HepG2 (cell line): ENCODE measurements around the gene TM9SF3. TPM values are rescaled to one million over a fixed set of nuclear protein-coding genes. Genes with fewer than 3 reads are reported as not detected.

Experiments used
- DNMT1 ChIP-seq: sonication (generic); formaldehyde crosslinking; IDR thresholded peaks from 2 replicates; pipeline ENCODE4 v1.5.1; 2020; ENCODE audit warnings: mild to moderate bottlenecking, missing genetic modification reagents
- MLLT10 ChIP-seq: sonication (generic); formaldehyde crosslinking; IDR thresholded peaks from 2 replicates; pipeline ENCODE4 v1.4.0; 2020; ENCODE audit warnings: missing genetic modification reagents
- SMAD1 ChIP-seq: sonication (generic); formaldehyde crosslinking; IDR thresholded peaks from 2 replicates; pipeline ENCODE4 v1.4.0; 2020; ENCODE audit warnings: missing genetic modification reagents, low read depth, mild to moderate bottlenecking, borderline replicate concordance
- SP4 ChIP-seq: sonication (generic); formaldehyde crosslinking; IDR thresholded peaks from 2 replicates; pipeline ENCODE4 v1.8.1; 2023; ENCODE audit warnings: mild to moderate bottlenecking, missing genetic modification reagents
- YEATS2 ChIP-seq: sonication (generic); formaldehyde crosslinking; IDR thresholded peaks from 2 replicates; pipeline ENCODE4 v1.4.0; 2020; ENCODE audit warnings: missing genetic modification reagents, borderline replicate concordance
- ZNF234 ChIP-seq: sonication (generic); formaldehyde crosslinking; conservative IDR thresholded peaks from 2 replicates; pipeline ENCODE4 v1.5.1; 2020; ENCODE audit warnings: mild to moderate bottlenecking, missing genetic modification reagents
- ZNF335 ChIP-seq: sonication (generic); formaldehyde crosslinking; IDR thresholded peaks from 2 replicates; pipeline ENCODE4 v1.4.0; 2020; ENCODE audit warnings: missing genetic modification reagents
- ZNF879 ChIP-seq: sonication (generic); formaldehyde crosslinking; IDR thresholded peaks from 2 replicates; pipeline ENCODE4 v1.8.1; 2023; ENCODE audit warnings: missing genetic modification reagents
- polyA plus RNA-seq, 8 experiments: library from polyadenylated mRNA; depleted of rRNA in 3 of 8; stranded (reverse) in 7 of 8; unstranded in 1 of 8; fragments of >200 nt; fragmentation: Illumina TruSeq in 4 of 8; extraction: Trizol in 4 of 8; gene quantifications; 2 replicates each; pipeline versions ENCODE4 v1.2.1 to v1.2.3, GENCODE V29; 2011 to 2016; ENCODE audit warnings: low read depth in 4 of 8, missing spikeins in 1 of 8, mixed read lengths in 1 of 8; ENCODE audit not compliant: insufficient read depth in 1 of 8
- total RNA-seq, 5 experiments: library from RNA; depleted of rRNA; stranded (reverse); fragments of >200 nt; fragmentation: Illumina TruSeq; extraction: Trizol; gene quantifications; 2 replicates each; pipeline ENCODE4 v1.2.3, GENCODE V29; 2016; ENCODE audit warnings: low read depth in 1 of 5
- TF ChIP-seq, protein P1 (sequence below): IDR thresholded peaks from 2 replicates; pipeline ENCODE4 v1.6.1; 2016; ENCODE audit warnings: low read depth, missing genetic modification reagents, missing compliant biosample characterization
- TF ChIP-seq, protein P2 (sequence below): IDR thresholded peaks from 2 replicates; pipeline ENCODE4 v1.6.1; 2016; ENCODE audit warnings: mild to moderate bottlenecking, missing biosample characterization, missing genetic modification reagents
- TF ChIP-seq, protein P3 (sequence below): IDR thresholded peaks from 2 replicates; pipeline ENCODE4 v1.6.1; 2016; ENCODE audit warnings: missing compliant biosample characterization, missing genetic modification reagents, borderline replicate concordance
- TF ChIP-seq, protein P4 (sequence below): sonication (generic); formaldehyde crosslinking; IDR thresholded peaks from 2 replicates; pipeline ENCODE4 v1.4.0; 2020; ENCODE audit warnings: missing genetic modification reagents
- TF ChIP-seq, protein P5 (sequence below): sonication (generic); formaldehyde crosslinking; IDR thresholded peaks from 2 replicates; pipeline ENCODE4 v1.4.0; 2020; ENCODE audit warnings: missing genetic modification reagents
- TF ChIP-seq, protein P6 (sequence below): sonication (generic); formaldehyde crosslinking; IDR thresholded peaks from 2 replicates; pipeline ENCODE4 v1.5.1; 2020; ENCODE audit warnings: missing genetic modification reagents, mild to moderate bottlenecking, borderline replicate concordance

The TM9SF3 gene
- total and polyA plus RNA-seq, 2 of the 13 experiments (the other 11 are each of a cell fraction or from before 2014, with no cell fraction given), result 43.8 to 120 TPM

DNA sequence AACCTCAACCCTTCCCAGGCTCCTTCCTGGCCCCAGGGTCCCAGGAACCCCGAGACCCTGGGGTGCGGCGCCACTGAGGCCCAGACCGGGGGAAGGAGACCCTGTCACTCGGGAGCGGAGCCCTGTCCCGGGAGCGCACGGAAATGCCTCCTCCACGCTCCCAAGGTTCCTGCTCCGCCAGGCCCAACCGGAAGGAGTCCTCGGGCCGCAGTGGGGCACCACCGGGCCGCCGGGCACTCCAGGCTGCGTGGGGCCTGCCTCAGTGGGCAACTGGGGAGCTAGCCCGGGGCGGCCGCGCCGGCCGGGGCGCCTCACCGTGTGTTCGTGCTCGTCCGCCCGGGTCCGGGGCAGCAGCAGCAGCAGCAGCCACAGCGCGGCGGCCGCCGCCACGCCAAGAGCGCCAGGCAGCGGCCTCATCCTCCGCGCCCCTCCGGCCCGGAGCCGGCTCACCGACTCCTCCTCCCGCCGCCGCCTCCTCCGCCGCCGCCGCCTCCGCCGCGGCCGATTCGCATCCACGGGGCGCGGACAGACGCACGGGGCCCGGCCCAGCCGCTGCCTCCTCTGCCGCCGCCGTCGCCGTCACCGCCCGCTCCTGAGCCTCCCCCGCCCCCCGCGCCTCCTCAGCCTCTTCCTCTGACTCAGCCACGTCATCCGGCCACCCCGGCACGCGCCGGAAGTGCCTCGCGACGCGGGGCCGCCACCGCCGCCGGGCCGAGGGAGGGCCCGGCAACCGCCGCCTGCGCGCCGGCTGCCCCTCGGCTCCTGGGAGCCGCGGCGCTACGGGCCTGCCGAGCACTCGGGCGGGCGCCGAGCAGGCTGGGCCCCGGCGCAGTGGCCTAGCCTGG, at the start of gene TM9SF3 (continued):
- TF ChIP-seq, protein P1, sequence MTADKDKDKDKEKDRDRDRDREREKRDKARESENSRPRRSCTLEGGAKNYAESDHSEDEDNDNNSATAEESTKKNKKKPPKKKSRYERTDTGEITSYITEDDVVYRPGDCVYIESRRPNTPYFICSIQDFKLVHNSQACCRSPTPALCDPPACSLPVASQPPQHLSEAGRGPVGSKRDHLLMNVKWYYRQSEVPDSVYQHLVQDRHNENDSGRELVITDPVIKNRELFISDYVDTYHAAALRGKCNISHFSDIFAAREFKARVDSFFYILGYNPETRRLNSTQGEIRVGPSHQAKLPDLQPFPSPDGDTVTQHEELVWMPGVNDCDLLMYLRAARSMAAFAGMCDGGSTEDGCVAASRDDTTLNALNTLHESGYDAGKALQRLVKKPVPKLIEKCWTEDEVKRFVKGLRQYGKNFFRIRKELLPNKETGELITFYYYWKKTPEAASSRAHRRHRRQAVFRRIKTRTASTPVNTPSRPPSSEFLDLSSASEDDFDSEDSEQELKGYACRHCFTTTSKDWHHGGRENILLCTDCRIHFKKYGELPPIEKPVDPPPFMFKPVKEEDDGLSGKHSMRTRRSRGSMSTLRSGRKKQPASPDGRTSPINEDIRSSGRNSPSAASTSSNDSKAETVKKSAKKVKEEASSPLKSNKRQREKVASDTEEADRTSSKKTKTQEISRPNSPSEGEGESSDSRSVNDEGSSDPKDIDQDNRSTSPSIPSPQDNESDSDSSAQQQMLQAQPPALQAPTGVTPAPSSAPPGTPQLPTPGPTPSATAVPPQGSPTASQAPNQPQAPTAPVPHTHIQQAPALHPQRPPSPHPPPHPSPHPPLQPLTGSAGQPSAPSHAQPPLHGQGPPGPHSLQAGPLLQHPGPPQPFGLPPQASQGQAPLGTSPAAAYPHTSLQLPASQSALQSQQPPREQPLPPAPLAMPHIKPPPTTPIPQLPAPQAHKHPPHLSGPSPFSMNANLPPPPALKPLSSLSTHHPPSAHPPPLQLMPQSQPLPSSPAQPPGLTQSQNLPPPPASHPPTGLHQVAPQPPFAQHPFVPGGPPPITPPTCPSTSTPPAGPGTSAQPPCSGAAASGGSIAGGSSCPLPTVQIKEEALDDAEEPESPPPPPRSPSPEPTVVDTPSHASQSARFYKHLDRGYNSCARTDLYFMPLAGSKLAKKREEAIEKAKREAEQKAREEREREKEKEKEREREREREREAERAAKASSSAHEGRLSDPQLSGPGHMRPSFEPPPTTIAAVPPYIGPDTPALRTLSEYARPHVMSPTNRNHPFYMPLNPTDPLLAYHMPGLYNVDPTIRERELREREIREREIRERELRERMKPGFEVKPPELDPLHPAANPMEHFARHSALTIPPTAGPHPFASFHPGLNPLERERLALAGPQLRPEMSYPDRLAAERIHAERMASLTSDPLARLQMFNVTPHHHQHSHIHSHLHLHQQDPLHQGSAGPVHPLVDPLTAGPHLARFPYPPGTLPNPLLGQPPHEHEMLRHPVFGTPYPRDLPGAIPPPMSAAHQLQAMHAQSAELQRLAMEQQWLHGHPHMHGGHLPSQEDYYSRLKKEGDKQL (CRISPR knock-in tag), result 0 out of 2 replicates have a peak, but pooled peaks have one; percentile 13
- TF ChIP-seq, protein P2, sequence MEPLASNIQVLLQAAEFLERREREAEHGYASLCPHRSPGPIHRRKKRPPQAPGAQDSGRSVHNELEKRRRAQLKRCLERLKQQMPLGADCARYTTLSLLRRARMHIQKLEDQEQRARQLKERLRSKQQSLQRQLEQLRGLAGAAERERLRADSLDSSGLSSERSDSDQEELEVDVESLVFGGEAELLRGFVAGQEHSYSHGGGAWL (CRISPR knock-in tag), result peak; percentile 76; the same call in 1 of the 2 replicates
- TF ChIP-seq, protein P3, sequence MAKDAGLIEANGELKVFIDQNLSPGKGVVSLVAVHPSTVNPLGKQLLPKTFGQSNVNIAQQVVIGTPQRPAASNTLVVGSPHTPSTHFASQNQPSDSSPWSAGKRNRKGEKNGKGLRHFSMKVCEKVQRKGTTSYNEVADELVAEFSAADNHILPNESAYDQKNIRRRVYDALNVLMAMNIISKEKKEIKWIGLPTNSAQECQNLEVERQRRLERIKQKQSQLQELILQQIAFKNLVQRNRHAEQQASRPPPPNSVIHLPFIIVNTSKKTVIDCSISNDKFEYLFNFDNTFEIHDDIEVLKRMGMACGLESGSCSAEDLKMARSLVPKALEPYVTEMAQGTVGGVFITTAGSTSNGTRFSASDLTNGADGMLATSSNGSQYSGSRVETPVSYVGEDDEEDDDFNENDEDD (CRISPR knock-in tag), result peak; percentile 77
- TF ChIP-seq, protein P4, sequence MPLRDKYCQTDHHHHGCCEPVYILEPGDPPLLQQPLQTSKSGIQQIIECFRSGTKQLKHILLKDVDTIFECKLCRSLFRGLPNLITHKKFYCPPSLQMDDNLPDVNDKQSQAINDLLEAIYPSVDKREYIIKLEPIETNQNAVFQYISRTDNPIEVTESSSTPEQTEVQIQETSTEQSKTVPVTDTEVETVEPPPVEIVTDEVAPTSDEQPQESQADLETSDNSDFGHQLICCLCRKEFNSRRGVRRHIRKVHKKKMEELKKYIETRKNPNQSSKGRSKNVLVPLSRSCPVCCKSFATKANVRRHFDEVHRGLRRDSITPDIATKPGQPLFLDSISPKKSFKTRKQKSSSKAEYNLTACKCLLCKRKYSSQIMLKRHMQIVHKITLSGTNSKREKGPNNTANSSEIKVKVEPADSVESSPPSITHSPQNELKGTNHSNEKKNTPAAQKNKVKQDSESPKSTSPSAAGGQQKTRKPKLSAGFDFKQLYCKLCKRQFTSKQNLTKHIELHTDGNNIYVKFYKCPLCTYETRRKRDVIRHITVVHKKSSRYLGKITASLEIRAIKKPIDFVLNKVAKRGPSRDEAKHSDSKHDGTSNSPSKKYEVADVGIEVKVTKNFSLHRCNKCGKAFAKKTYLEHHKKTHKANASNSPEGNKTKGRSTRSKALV, result no peak
- no peak for TF ChIP-seq MLLT10 (CRISPR knock-in tag)
- TF ChIP-seq ZNF879 (CRISPR knock-in tag), result no peak
- TF ChIP-seq, protein P5, sequence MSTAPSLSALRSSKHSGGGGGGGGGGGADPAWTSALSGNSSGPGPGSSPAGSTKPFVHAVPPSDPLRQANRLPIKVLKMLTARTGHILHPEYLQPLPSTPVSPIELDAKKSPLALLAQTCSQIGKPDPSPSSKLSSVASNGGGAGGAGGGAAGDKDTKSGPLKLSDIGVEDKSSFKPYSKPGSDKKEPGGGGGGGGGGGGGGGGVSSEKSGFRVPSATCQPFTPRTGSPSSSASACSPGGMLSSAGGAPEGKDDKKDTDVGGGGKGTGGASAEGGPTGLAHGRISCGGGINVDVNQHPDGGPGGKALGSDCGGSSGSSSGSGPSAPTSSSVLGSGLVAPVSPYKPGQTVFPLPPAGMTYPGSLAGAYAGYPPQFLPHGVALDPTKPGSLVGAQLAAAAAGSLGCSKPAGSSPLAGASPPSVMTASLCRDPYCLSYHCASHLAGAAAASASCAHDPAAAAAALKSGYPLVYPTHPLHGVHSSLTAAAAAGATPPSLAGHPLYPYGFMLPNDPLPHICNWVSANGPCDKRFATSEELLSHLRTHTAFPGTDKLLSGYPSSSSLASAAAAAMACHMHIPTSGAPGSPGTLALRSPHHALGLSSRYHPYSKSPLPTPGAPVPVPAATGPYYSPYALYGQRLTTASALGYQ (CRISPR knock-in tag), result 0 out of 2 replicates have a peak, but pooled peaks have one; percentile 6
- 0 out of 2 replicates have a peak, but pooled peaks have one; percentile 46 for TF ChIP-seq ZNF234 (CRISPR knock-in tag)
- TF ChIP-seq, protein P6, sequence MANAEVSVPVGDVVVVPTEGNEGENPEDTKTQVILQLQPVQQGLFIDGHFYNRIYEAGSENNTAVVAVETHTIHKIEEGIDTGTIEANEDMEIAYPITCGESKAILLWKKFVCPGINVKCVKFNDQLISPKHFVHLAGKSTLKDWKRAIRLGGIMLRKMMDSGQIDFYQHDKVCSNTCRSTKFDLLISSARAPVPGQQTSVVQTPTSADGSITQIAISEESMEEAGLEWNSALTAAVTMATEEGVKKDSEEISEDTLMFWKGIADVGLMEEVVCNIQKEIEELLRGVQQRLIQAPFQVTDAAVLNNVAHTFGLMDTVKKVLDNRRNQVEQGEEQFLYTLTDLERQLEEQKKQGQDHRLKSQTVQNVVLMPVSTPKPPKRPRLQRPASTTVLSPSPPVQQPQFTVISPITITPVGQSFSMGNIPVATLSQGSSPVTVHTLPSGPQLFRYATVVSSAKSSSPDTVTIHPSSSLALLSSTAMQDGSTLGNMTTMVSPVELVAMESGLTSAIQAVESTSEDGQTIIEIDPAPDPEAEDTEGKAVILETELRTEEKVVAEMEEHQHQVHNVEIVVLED (CRISPR knock-in tag), result peak; percentile 36; the same call in 1 of the 2 replicates
- peak; percentile 30 for TF ChIP-seq SP4 (CRISPR knock-in tag)
- no peak; the same call in 1 of the 2 replicates for TF ChIP-seq ZNF335 (CRISPR knock-in tag)
- no peak for TF ChIP-seq YEATS2 (CRISPR knock-in tag)
- no peak for TF ChIP-seq SMAD1
- TF ChIP-seq DNMT1 (CRISPR knock-in tag), result 0 out of 2 replicates have a peak, but pooled peaks have one; percentile 14
